OCI-M2 (cell line): ENCODE results near the gene SAMSN1.

Source experiments
- DNase-seq: peaks from one replicate; lab custom pipeline; 2025; ENCODE audit not compliant: unreplicated experiment; lab: John Stamatoyannopoulos, UW

SAMSN1 gene

GRCh38 chr21:14448784-14449183 lies 97.3 kb downstream of the SAMSN1 start:
- DNase-seq = no peak

- DNase-seq = no peak
Measured at GRCh38 chr21:14438211-14438610, 107.9 kb downstream of the SAMSN1 start.

GRCh38 chr21:14435423-14435822 lies 110.7 kb downstream of the SAMSN1 start:
- no peak for DNase-seq
